ENCODE measurements around the gene RAB40B.

Gene RAB40B

DNA sequence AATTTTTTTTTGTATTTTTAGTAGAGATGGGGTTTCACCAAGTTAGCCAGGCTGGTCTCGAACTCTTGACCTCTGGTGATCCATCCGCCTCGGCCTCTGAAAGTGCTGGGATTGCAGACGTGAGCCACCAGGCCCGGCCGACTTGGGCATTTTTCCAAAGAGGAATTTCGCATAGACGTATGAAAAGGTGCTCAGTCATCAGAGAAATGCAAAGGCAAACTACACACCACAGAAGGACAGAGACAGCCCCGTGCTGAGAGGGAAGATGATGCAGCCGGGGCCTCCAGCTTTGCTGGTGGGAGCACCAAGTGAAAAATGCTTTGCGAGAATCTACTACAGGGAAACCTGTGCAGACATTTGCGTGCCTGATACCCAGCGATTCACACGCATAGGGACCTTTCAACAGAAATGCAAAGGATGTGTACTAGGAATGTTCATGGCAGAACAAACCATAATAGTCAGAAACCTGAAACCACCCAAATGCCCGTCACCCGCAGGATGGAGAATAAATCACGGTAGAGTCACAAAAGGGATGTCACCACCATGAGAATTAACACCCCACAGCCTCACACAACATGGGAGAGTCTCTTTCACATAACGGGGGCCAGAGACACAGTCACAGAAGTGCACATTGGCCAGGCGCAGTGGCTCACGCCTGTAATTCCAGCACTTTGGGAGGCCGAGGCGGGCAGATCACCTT is 5.2 kb downstream of the RAB40B start:
- H2BK5ac ChIP-seq (ENCODE audit: low read length): no peak overlapping the region
- no peak overlapping the region for H3K18ac ChIP-seq (ENCODE audit: low read length)
- no peak overlapping the region for H3K23ac ChIP-seq (ENCODE audit: low read length)
- H2BK120ac ChIP-seq (ENCODE audit: low read depth, low read length): no peak overlapping the region
- H3K27me3 ChIP-seq (ENCODE audit: insufficient read depth, low read length, poor library complexity): peaks cover 16% of the 10 kb centered on the region
- no peaks in the 10 kb centered on the region for H3K79me1 ChIP-seq (ENCODE audit: low read length)
- H4K5ac ChIP-seq (ENCODE audit: low read length): no peak overlapping the region
- no peak overlapping the region for H3K4me3 ChIP-seq (ENCODE audit: low read length)
- no peaks in the 10 kb centered on the region for H3K36me3 ChIP-seq (ENCODE audit: control insufficient read depth, insufficient read depth, low read length)
- no peaks in the 10 kb centered on the region for H3K4me1 ChIP-seq (ENCODE audit: control insufficient read depth, low read depth, low read length)
- no peak overlapping the region for H3K56ac ChIP-seq (ENCODE audit: low read length)
- no CpG with 5 or more reads among the region's 22 CpGs for WGBS (ENCODE audit: extremely low coverage, insufficient coverage, low lambda C conversion rate)
- no peak overlapping the region for H4K8ac ChIP-seq (ENCODE audit: low read depth, low read length)
- H3K79me2 ChIP-seq (ENCODE audit: control insufficient read depth, insufficient read depth, low read length): no peaks in the 10 kb centered on the region
- no peak overlapping the region for H2BK15ac ChIP-seq (replicated peaks; ENCODE audit: low read depth)
- H3K4ac ChIP-seq (ENCODE audit: low read depth, low read length): no peak overlapping the region
- no peak overlapping the region for H2AK5ac ChIP-seq (ENCODE audit: low read length)
- no peak overlapping the region for H3K27ac ChIP-seq (ENCODE audit: low read depth, low read length)
- DNase-seq: no peak
- no peak overlapping the region for H3K4me2 ChIP-seq (ENCODE audit: low read length)
- no peak overlapping the region for H3K9ac ChIP-seq (ENCODE audit: low read length)

DNA sequence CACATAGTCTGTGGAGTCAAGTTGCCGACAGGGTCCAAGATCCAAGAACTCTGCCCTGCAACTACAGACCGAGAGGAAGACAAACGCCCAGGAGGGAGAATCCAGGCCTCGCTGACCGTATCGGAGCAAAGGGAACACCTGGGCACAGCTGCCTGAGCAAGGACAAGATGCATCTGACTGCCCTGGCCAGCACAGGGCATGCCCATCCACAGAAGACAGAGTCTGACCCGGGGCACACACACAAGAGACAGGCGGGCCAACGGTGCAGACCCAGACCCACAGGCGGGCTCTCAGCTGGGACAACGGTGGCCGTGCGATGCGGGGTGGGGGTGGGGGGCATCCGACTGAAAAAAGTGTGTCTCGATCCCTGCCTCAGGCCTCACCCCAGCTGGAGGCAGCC is 6.2 kb downstream of the RAB40B start:
- no peak overlapping the region for H2AK5ac ChIP-seq (ENCODE audit: low read length)
- H3K18ac ChIP-seq (ENCODE audit: low read length): no peak overlapping the region
- H3K4me2 ChIP-seq (ENCODE audit: low read length): no peak overlapping the region
- H3K27ac ChIP-seq (ENCODE audit: low read depth, low read length): no peak overlapping the region
- no peak overlapping the region for H4K8ac ChIP-seq (ENCODE audit: low read depth, low read length)
- H3K23ac ChIP-seq (ENCODE audit: low read length): no peak overlapping the region
- H3K9ac ChIP-seq (ENCODE audit: low read length): no peak overlapping the region
- H2BK120ac ChIP-seq (ENCODE audit: low read depth, low read length): no peak overlapping the region
- no peak overlapping the region for H4K5ac ChIP-seq (ENCODE audit: low read length)
- H2BK15ac ChIP-seq (replicated peaks; ENCODE audit: low read depth): no peak overlapping the region
- no peak overlapping the region for H3K4ac ChIP-seq (ENCODE audit: low read depth, low read length)
- no peaks in the 10 kb centered on the region for H3K79me2 ChIP-seq (ENCODE audit: control insufficient read depth, insufficient read depth, low read length)
- no peak overlapping the region for H3K56ac ChIP-seq (ENCODE audit: low read length)
- WGBS (ENCODE audit: extremely low coverage, insufficient coverage, low lambda C conversion rate): no CpG with 5 or more reads among the region's 16 CpGs
- peaks cover 9% of the 10 kb centered on the region for H3K27me3 ChIP-seq (ENCODE audit: insufficient read depth, low read length, poor library complexity)
- no peak overlapping the region for H2BK5ac ChIP-seq (ENCODE audit: low read length)
- no peak for DNase-seq
- no peaks in the 10 kb centered on the region for H3K79me1 ChIP-seq (ENCODE audit: low read length)
- no peaks in the 10 kb centered on the region for H3K4me1 ChIP-seq (ENCODE audit: control insufficient read depth, low read depth, low read length)
- no peak overlapping the region for H3K4me3 ChIP-seq (ENCODE audit: low read length)
- H3K36me3 ChIP-seq (ENCODE audit: control insufficient read depth, insufficient read depth, low read length): no peaks in the 10 kb centered on the region

GRCh38 chr17:82691714-82692113 is 6.8 kb downstream of the RAB40B start:
- Histone ChIP-seq H4K5ac (ENCODE audit: low read length) (no peak overlapping the region), H2AK5ac (ENCODE audit: low read length) (no peak overlapping the region), H3K18ac (ENCODE audit: low read length) (no peak overlapping the region), H2BK5ac (ENCODE audit: low read length) (no peak overlapping the region), H2BK15ac (replicated peaks; ENCODE audit: low read depth) (no peak overlapping the region), H3K27me3 (ENCODE audit: insufficient read depth, low read length, poor library complexity) (peaks cover 3% of the 10 kb centered on the region), H3K4me1 (ENCODE audit: control insufficient read depth, low read depth, low read length) (no peaks in the 10 kb centered on the region), H2BK120ac (ENCODE audit: low read depth, low read length) (no peak overlapping the region), H3K4ac (ENCODE audit: low read depth, low read length) (no peak overlapping the region), H3K36me3 (ENCODE audit: control insufficient read depth, insufficient read depth, low read length) (no peaks in the 10 kb centered on the region), H3K79me1 (ENCODE audit: low read length) (no peaks in the 10 kb centered on the region), H3K56ac (ENCODE audit: low read length) (no peak overlapping the region), H3K4me2 (ENCODE audit: low read length) (no peak overlapping the region), H3K27ac (ENCODE audit: low read depth, low read length) (no peak overlapping the region), H3K4me3 (ENCODE audit: low read length) (no peak overlapping the region), H4K8ac (ENCODE audit: low read depth, low read length) (no peak overlapping the region), H3K79me2 (ENCODE audit: control insufficient read depth, insufficient read depth, low read length) (no peaks in the 10 kb centered on the region), H3K9ac (ENCODE audit: low read length) (no peak overlapping the region), H3K23ac (ENCODE audit: low read length) (no peak overlapping the region)
- DNase-seq: no peak
- WGBS (ENCODE audit: extremely low coverage, insufficient coverage, low lambda C conversion rate): no CpG with 5 or more reads among the region's 17 CpGs

GRCh38 chr17:82690786-82691489 is 7.6 kb downstream of the RAB40B start:
- no peak overlapping the region for H4K5ac ChIP-seq (ENCODE audit: low read length)
- H3K27ac ChIP-seq (ENCODE audit: low read depth, low read length): no peak overlapping the region
- no peak for DNase-seq
- no peak overlapping the region for H2BK5ac ChIP-seq (ENCODE audit: low read length)
- no peak overlapping the region for H3K9ac ChIP-seq (ENCODE audit: low read length)
- H3K36me3 ChIP-seq (ENCODE audit: control insufficient read depth, insufficient read depth, low read length): no peaks in the 10 kb centered on the region
- no peak overlapping the region for H4K8ac ChIP-seq (ENCODE audit: low read depth, low read length)
- H2BK15ac ChIP-seq (replicated peaks; ENCODE audit: low read depth): no peak overlapping the region
- H3K56ac ChIP-seq (ENCODE audit: low read length): no peak overlapping the region
- no peaks in the 10 kb centered on the region for H3K4me1 ChIP-seq (ENCODE audit: control insufficient read depth, low read depth, low read length)
- H2AK5ac ChIP-seq (ENCODE audit: low read length): no peak overlapping the region
- H3K79me2 ChIP-seq (ENCODE audit: control insufficient read depth, insufficient read depth, low read length): no peaks in the 10 kb centered on the region
- WGBS (ENCODE audit: extremely low coverage, insufficient coverage, low lambda C conversion rate): no CpG with 5 or more reads among the region's 18 CpGs
- no peaks in the 10 kb centered on the region for H3K27me3 ChIP-seq (ENCODE audit: insufficient read depth, low read length, poor library complexity)
- no peak overlapping the region for H3K18ac ChIP-seq (ENCODE audit: low read length)
- H2BK120ac ChIP-seq (ENCODE audit: low read depth, low read length): no peak overlapping the region
- no peak overlapping the region for H3K4ac ChIP-seq (ENCODE audit: low read depth, low read length)
- no peak overlapping the region for H3K4me2 ChIP-seq (ENCODE audit: low read length)
- H3K79me1 ChIP-seq (ENCODE audit: low read length): no peaks in the 10 kb centered on the region
- no peak overlapping the region for H3K23ac ChIP-seq (ENCODE audit: low read length)
- no peak overlapping the region for H3K4me3 ChIP-seq (ENCODE audit: low read length)

DNA sequence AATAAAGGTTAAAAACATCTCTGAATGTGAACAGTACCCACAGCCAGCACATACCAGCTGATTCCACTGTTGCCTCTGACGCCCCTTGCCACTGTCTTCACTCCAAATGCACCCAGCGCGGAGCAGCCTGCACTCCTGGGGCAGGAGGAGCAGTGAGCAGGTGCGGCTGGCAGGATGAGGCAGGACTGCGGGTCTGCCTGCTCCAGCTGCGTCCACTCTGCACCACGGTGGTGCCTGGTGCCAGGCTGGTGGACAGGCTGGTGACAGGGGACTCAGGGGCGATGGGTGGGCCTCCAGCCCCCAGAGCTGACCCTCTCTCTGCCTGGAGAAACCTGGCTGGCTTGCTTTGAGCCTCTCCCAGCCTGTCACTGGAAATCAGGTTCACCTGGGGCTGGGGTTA is 9.4 kb downstream of the RAB40B start:
- Histone ChIP-seq H3K56ac (ENCODE audit: low read length) (no peak overlapping the region), H3K18ac (ENCODE audit: low read length) (no peak overlapping the region), H3K4ac (ENCODE audit: low read depth, low read length) (no peak overlapping the region), H3K36me3 (ENCODE audit: control insufficient read depth, insufficient read depth, low read length) (no peaks in the 10 kb centered on the region), H2BK5ac (ENCODE audit: low read length) (no peak overlapping the region), H3K9ac (ENCODE audit: low read length) (no peak overlapping the region), H3K23ac (ENCODE audit: low read length) (no peak overlapping the region), H4K5ac (ENCODE audit: low read length) (no peak overlapping the region), H3K27me3 (ENCODE audit: insufficient read depth, low read length, poor library complexity) (no peaks in the 10 kb centered on the region), H3K27ac (ENCODE audit: low read depth, low read length) (no peak overlapping the region), H3K4me3 (ENCODE audit: low read length) (no peak overlapping the region), H4K8ac (ENCODE audit: low read depth, low read length) (no peak overlapping the region), H2BK15ac (replicated peaks; ENCODE audit: low read depth) (no peak overlapping the region), H3K4me1 (ENCODE audit: control insufficient read depth, low read depth, low read length) (no peaks in the 10 kb centered on the region), H3K79me2 (ENCODE audit: control insufficient read depth, insufficient read depth, low read length) (no peaks in the 10 kb centered on the region), H3K79me1 (ENCODE audit: low read length) (no peaks in the 10 kb centered on the region), H2BK120ac (ENCODE audit: low read depth, low read length) (no peak overlapping the region), H2AK5ac (ENCODE audit: low read length) (no peak overlapping the region), H3K4me2 (ENCODE audit: low read length) (no peak overlapping the region)
- no peak for DNase-seq
- WGBS (ENCODE audit: extremely low coverage, insufficient coverage, low lambda C conversion rate): no CpG with 5 or more reads among the region's 8 CpGs
